ENCODE measurements around the gene SERPINA6.

GRCh38 chr14:94306047-94306978, 16.8 kb downstream of the SERPINA6 start:
- no peak for TF ChIP-seq CTCF (conservative IDR thresholded peaks at IDR 0.05 in 1 of 2, IDR thresholded peaks at IDR 0.05 in 1 of 2; ENCODE audit: low read depth in 1 of 2, low read length in 2 of 2)
- no peak for TF ChIP-seq EZH2 (IDR thresholded peaks at IDR 0.05; ENCODE audit: low read length, missing control alignments)
